Measurements from ENCODE around the gene WASHC2C.
"Not testable (repeated sequence)": the region's sequence is repeated elsewhere in the genome, so short reads cannot be mapped to it uniquely, and the experiment has no call there.

WASHC2C gene, protein sequence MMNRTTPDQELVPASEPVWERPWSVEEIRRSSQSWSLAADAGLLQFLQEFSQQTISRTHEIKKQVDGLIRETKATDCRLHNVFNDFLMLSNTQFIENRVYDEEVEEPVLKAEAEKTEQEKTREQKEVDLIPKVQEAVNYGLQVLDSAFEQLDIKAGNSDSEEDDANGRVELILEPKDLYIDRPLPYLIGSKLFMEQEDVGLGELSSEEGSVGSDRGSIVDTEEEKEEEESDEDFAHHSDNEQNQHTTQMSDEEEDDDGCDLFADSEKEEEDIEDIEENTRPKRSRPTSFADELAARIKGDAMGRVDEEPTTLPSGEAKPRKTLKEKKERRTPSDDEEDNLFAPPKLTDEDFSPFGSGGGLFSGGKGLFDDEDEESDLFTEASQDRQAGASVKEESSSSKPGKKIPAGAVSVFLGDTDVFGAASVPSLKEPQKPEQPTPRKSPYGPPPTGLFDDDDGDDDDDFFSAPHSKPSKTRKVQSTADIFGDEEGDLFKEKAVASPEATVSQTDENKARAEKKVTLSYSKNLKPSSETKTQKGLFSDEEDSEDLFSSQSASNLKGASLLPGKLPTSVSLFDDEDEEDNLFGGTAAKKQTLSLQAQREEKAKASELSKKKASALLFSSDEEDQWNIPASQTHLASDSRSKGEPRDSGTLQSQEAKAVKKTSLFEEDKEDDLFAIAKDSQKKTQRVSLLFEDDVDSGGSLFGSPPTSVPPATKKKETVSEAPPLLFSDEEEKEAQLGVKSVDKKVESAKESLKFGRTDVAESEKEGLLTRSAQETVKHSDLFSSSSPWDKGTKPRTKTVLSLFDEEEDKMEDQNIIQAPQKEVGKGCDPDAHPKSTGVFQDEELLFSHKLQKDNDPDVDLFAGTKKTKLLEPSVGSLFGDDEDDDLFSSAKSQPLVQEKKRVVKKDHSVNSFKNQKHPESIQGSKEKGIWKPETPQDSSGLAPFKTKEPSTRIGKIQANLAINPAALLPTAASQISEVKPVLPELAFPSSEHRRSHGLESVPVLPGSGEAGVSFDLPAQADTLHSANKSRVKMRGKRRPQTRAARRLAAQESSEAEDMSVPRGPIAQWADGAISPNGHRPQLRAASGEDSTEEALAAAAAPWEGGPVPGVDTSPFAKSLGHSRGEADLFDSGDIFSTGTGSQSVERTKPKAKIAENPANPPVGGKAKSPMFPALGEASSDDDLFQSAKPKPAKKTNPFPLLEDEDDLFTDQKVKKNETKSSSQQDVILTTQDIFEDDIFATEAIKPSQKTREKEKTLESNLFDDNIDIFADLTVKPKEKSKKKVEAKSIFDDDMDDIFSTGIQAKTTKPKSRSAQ (N-terminal part only)

GRCh38 chr10:45726703-45727420 lies at the start of gene WASHC2C:
Gene WASHC2C (plus strand): TSS chr10:45727266. CDS start chr10:45727318, 52 bp downstream.
- peak; percentile 78 for DNase-seq (ENCODE audit: low read depth, low spot score)
- in situ Hi-C loops (cut with HindIII; ENCODE audit: low sequenced_read_pairs): not testable (repeated sequence)
- H3K4me3 ChIP-seq (ENCODE audit: low read depth, low read length): peak within 1 kb of the TSS; percentile 63

GRCh38 chr10:45678467-45678866 lies 48.6 kb upstream of the WASHC2C start:
- DNase-seq (ENCODE audit: low read depth, low spot score); H3K4me3 ChIP-seq (ENCODE audit: low read depth, low read length); in situ Hi-C loops (cut with HindIII; ENCODE audit: low sequenced_read_pairs): not testable (repeated sequence)

DNA sequence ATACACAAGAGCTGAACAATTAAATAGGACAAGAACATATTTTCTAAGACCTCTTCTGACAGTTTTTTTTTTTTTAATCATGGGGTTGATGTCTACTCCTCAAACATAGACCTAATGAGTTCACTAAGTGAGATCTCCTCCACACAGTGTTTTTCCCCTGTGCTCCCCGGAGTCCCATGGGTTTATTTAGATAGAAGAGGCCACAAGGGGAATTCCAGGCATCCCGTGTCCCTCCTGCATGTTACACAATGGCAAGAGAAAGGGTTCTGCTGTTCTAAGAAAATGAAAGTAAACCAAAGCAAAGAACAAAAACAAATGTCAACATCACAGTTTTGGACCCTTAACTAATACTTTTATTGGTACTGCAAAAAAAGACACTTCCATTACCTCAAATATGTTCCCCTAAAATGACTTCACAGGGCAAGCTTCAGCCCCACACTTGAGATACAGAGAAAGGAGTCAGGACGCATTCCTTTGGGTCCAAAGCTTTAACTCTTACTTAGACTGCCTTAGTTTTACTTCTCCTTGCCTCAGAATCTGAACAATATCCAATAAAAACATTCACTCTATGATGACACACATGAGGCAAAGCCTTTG lies 16.8 kb upstream of the WASHC2C start:
- peak; percentile 25 for DNase-seq (ENCODE audit: low read depth, low spot score)
- in situ Hi-C loops (cut with HindIII; ENCODE audit: low sequenced_read_pairs); H3K4me3 ChIP-seq (ENCODE audit: low read depth, low read length): not testable (repeated sequence)

GRCh38 chr10:45711223-45711622 lies 15.8 kb upstream of the WASHC2C start:
- H3K4me3 ChIP-seq (ENCODE audit: low read depth, low read length); DNase-seq (ENCODE audit: low read depth, low spot score); in situ Hi-C loops (cut with HindIII; ENCODE audit: low sequenced_read_pairs): not testable (repeated sequence)

DNA sequence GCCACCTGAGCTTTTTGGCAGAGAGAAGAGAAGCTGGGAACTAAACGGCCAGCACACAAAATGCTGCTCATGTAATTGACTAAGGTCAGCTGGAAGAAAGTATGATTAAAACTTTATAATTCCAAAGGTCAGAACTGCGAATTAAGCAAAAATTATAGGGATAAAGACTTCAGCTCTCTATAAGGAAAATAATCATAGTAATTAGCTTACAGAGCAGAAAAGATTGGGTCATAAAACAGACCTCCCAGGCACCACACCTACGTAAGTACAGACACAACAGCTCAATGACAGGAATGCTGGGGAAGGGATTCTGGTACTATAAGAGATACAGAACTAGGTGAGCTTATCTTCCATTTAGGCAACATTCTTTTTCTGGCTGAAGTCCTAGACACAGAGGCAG lies 10.0 kb upstream of the WASHC2C start:
- in situ Hi-C loops (cut with HindIII; ENCODE audit: low sequenced_read_pairs); H3K4me3 ChIP-seq (ENCODE audit: low read depth, low read length); DNase-seq (ENCODE audit: low read depth, low spot score): not testable (repeated sequence)

- DNase-seq (ENCODE audit: low read depth, low spot score); in situ Hi-C loops (cut with HindIII; ENCODE audit: low sequenced_read_pairs); H3K4me3 ChIP-seq (ENCODE audit: low read depth, low read length): not testable (repeated sequence)
These were observed 9.4 kb upstream of the WASHC2C start for GRCh38 chr10:45717642-45718041.

GRCh38 chr10:45721503-45721902 lies 5.6 kb upstream of the WASHC2C start:
- DNase-seq (ENCODE audit: low read depth, low spot score); H3K4me3 ChIP-seq (ENCODE audit: low read depth, low read length); in situ Hi-C loops (cut with HindIII; ENCODE audit: low sequenced_read_pairs): not testable (repeated sequence)

DNA sequence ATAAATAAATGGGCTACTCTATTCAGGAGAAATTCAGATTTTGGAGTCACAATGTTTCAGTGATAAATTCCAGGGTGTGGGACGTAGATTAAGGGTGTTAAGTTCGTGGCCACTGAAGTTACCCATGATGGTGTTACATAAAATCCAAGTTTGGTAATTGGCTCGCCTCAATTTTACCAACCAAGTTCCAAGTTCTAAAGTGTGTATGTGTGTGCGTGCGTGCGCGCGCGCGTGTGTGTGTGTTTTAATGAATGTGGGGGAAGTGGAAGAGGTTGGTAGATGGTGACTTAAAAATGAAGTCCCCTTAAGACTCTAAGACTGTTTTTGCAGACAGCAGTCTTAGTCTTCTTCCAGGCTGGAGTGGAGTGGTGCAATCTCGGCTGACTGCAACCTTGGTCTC lies 3.2 kb upstream of the WASHC2C start:
- DNase-seq (ENCODE audit: low read depth, low spot score); in situ Hi-C loops (cut with HindIII; ENCODE audit: low sequenced_read_pairs); H3K4me3 ChIP-seq (ENCODE audit: low read depth, low read length): not testable (repeated sequence)

GRCh38 chr10:45727421-45727965 lies 427 bp downstream of the WASHC2C start:
- peak overlapping the region; percentile 63 for H3K4me3 ChIP-seq (ENCODE audit: low read depth, low read length)
- DNase-seq (ENCODE audit: low read depth, low spot score); in situ Hi-C loops (cut with HindIII; ENCODE audit: low sequenced_read_pairs): not testable (repeated sequence)

GRCh38 chr10:45734449-45734848 lies 7.4 kb downstream of the WASHC2C start:
- DNase-seq (ENCODE audit: low read depth, low spot score); in situ Hi-C loops (cut with HindIII; ENCODE audit: low sequenced_read_pairs); H3K4me3 ChIP-seq (ENCODE audit: low read depth, low read length): not testable (repeated sequence)

GRCh38 chr10:45734867-45735266 lies 7.8 kb downstream of the WASHC2C start:
- in situ Hi-C loops (cut with HindIII; ENCODE audit: low sequenced_read_pairs); DNase-seq (ENCODE audit: low read depth, low spot score); H3K4me3 ChIP-seq (ENCODE audit: low read depth, low read length): not testable (repeated sequence)
- peak; percentile 14 for TF ChIP-seq CTCF (IDR thresholded peaks at IDR 0.05; ENCODE audit: low read depth, low read length)

DNA sequence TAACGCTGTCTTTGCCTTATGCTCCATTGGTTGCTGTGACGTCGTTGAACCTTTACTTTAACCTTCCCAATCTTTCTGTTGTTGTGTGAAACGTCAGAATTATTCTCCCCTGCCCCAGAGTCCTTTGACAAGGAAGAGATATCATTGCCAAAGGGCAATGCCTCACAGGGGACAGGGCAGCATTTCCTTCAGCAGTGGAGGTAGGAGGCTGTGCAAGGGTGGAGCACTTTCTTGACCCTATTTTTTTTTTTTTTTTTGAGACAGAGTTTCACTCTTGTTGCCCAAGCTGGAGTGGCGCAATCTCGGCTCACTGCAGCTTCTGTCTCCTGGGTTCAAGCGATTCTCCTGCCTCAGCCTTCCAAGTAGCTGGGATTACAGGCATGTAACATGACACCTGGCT lies 14.5 kb downstream of the WASHC2C start:
- H3K4me3 ChIP-seq (ENCODE audit: low read depth, low read length); in situ Hi-C loops (cut with HindIII; ENCODE audit: low sequenced_read_pairs); DNase-seq (ENCODE audit: low read depth, low spot score): not testable (repeated sequence)

GRCh38 chr10:45742014-45742413 lies 14.9 kb downstream of the WASHC2C start:
- H3K4me3 ChIP-seq (ENCODE audit: low read depth, low read length); DNase-seq (ENCODE audit: low read depth, low spot score); in situ Hi-C loops (cut with HindIII; ENCODE audit: low sequenced_read_pairs): not testable (repeated sequence)

DNA sequence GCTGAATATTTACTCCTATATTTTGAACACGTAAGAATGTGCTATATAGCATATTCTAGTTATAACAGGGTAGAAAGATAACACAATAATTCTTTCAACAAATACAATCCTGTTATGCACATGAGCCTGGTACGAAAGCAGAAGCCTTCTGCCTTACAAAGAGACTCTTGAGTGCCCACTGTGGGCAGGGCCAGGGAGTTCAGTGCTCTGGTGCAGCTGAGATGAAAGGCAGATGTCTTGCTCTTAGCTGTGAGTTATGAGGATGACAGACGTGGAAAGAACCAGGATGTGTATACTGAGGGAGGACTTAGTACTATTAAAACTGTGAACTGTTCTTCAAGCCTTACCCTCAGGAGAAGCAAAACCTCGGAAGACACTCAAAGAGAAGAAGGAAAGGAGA lies 24.1 kb downstream of the WASHC2C start:
- in situ Hi-C loops (cut with HindIII; ENCODE audit: low sequenced_read_pairs); H3K4me3 ChIP-seq (ENCODE audit: low read depth, low read length); DNase-seq (ENCODE audit: low read depth, low spot score): not testable (repeated sequence)
